GM18517 (cell line): ENCODE results near the gene SPIN2A.
"Not testable (repeated sequence)": the region's sequence is repeated elsewhere in the genome, so short reads cannot be mapped to it uniquely, and the experiment has no call there.

ENCODE experiments used
- ATAC-seq: cut with Tn5 transposase; IDR thresholded peaks from one replicate; pipeline ENCODE4 v1.9.1; 2021; ENCODE audit warnings: mild to moderate bottlenecking, moderate library complexity; ENCODE audit not compliant: unreplicated experiment

Gene SPIN2A

DNA sequence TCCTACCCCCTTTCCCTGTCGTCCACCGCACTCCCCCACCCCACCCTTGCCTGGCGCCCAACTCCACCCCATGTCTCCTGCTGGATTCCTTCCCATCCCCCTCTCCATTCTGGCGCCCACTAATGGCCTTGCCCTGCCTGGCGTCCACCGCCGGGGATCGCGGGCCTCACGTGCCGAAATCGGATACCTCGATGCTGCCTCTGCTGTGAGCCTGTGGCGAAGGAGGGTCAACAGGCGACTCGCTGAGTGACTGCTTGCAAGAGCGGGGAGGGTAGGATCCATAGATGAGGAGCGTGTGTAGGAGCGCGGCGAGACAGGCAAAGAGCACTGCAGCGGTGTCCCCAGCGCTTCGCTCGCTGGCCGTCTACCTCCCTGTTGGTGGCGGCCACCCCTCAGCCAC is at the start of gene SPIN2A:
SPIN2A (minus strand) TSS at position 325 of the 400 bp plus-strand sequence. CDS start 800 bp downstream, outside the sequence.
- ATAC-seq, result not testable (repeated sequence)

DNA sequence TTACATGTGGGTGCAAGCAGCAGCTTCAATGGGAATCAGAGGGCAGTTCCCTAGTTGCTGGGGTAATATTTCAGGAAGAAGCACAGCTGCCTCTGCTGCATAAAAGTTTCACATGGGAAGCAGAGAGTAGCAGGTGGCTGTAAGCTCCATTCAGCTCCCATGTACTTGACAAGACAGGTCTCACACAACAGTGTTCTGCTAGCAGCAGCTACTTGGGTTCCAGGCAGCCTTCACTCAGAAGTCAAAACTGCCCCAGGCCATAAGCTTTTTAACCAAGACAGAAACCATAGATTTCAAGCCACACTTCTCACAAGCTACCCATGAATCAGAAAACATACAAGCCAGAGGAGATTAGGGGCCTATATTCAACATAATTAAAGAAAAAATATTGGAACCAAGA is 41.4 kb upstream of the SPIN2A start:
- ATAC-seq, result no peak

DNA sequence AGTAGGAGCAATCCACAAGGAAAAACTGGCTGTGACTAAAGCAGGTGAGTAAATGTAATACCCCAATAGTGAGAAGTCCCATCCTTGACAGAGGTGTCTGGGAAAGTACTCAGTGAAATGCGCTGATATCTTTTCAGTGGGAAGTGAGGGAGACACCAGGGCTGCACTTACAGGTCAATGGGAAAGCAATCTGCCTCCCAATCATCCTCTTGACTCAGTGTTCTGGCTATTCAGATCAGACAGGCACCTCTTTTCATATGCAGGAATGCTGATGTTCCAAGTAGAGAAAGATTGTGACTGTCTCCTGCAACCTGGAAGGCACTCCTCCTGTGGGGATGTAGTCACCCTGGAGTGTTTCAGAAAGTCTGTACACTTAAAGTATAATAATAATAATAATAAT is 39.9 kb upstream of the SPIN2A start:
- ATAC-seq, result no peak

DNA sequence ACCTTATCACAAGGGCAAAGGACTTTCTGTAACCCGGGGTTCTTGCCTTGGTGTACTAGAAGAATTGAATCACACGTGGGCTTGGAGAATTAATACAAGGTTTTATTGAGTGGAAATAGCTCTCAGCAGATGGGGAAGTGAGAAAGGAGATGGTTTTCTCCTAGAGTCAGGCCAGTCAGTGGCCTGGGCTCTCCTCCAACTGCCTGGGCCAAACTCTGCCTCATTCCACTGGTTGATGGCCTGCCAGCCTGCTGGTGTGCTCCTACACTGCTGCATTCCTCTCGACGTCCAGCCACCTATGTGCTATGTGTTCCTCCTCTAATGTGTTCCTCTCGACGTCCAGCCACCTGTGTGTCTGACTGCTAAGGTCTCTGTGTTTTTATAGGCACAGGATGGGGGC is 35.3 kb upstream of the SPIN2A start:
- no peak for ATAC-seq

DNA sequence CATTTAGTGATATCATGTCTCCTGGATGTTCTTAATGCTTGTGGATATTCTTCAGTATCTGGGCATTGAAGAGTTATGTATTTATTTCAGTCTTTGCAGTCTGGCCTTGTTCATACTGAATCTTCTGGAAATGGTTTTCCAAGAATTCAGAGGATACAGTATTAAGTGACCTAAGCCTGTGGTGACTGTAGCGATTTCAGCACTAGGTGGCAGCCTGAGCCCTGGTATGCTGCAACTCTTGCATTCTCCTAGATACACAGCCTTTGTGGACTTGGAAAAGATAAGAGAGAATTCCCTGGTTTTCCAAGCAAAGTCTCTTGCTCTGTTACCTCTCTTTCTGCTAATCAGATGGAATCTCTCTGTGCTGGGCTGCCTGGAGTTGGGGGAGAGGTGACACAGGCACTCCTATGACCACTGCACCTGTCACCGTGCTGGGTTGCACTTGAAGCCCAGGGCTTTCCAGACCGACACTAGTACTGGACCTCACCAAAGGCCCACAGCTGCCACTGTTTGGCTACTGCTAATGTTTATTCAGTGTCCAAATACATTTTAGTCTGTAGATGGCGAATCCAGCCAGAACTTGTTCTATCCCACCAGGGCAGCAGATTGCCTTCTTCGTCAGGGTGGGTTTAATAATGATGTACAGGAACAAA is 19.3 kb upstream of the SPIN2A start:
- ATAC-seq, result no peak

DNA sequence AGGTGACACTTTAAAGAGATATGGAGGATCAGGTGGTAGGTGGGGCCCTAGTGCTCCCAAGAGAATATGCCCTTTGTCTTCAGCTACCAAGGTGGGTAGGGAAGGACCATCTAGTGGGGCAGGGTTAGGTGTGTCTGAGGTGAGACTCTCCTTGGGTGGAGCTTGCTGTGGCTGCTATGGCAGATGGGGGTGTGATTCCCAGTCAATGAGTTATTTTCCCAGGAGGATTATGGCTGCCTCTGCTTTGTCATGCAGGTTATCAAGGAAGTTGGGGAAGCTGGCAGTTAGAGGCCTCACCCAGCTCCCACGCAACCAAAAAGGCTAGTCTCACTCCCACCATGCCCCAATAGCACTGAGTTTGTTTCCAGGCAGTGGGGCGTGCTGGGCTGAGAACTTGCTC is 18.0 kb upstream of the SPIN2A start:
- no peak for ATAC-seq

DNA sequence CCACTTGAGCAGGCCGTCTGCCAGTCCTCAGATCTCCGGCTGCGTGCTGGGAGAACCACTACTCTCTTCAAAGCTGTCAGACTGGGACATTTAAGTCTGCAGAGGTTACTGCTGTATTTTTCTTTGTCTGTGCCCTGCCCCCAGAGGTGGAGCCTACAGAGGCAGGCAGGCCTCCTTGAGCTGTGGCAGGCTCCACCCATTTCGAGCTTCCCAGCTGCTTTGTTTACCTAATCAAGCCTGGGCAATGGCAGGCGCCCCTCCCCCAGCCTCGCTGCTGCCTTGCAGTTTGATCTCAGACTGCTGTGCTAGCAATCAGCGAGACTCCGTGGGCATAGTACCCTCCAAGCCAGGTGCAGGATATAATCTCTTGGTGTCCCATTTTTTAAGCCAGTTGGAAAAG is 15.0 kb upstream of the SPIN2A start:
- ATAC-seq, result not testable (repeated sequence)

DNA sequence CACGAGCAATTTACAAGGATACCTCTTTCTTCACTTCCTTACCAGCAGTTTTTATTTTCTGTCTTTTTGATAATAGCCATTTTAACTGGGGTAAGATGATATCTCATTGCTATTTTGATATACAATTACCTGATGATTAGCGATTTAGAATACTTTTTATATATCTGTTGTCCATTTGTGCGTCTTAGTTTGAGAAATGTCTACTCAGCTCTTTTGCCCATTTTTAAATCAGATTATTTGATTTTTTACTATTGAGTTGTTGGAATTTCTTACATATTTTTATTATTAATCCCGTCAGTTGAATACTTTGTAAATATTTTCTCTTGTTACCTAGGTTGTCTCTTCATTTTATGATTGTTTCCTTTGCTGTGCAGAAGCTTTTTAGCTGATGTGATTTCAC is 1.5 kb upstream of the SPIN2A start:
- no peak for ATAC-seq

DNA sequence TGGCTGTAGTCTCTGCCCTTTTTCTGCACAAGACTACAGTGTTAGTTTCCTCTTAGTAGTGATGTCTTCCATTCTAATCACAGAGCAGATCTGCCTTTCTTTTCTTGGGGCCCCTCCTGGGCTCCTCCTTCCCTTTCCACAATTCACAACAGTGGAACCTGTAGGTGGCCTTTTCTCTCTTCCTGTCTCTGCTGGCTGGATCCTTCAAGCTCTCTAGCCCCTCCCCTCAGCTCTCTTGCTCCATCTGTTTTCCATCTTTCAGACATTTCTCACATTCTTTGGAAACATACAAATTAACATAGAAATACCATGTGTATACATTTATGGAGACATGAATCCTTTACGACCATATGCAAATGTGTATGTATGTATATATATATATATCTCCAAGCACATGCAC is 304 bp upstream of the SPIN2A start:
- no peak for ATAC-seq

DNA sequence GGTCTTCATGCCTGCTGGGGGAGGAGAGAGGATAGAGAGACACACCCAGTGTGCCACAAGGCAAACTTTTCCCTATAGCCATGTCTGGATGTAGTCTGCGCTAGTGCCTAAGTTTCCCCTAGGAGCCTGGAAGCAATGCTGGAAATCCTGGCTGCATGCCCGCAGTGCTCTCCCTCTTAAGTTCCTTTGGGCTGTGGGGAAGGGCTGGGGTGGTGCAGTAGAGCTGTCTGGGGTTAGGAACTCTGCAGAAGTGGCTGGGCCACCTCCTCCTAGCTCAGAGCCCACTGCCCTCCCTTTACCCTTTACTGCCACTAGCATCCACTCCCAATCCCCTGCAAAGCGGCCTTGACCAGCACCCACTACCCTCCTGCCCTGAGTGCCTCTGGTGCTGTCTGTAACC is 608 bp downstream of the SPIN2A start:
- ATAC-seq, result not testable (repeated sequence)

DNA sequence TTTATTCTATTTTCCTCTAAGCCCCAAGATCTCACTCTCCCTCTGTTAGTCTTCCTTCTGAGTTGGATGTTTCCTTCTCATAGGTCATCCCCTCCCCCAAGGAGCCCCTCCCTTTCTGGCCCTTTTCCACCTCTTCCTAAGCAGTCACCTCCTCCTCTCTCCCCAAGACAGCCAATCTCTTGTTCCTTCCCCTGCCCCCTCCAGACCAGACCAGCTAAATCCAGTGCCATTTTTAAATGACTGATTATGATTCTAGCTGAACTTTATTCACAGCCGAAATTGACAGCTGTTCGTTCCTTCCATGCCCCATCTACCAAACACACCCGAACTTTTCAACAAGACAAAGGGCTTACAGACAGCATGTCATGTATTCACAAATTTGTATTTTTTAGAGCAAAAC is 1.9 kb downstream of the SPIN2A start:
- ATAC-seq, result no peak

DNA sequence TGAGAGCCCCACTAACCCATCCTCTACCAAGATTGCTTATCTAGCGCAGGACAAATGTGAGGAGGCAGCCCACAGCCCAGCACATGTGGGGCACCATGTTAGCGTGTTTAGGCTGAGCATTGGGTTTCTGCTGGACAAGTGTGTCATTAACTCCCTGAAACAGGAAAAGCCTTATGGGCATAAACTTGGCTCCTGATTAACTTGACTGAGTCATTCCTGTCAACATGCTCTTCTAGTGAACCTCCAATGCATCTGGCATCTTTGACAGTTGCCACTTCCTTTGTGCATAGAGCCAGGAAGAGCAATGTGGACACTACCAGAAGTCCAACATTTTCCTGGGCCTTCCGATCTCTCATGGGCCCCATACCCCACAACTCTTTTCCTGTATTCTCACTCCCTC is 2.5 kb downstream of the SPIN2A start:
- ATAC-seq, result no peak

DNA sequence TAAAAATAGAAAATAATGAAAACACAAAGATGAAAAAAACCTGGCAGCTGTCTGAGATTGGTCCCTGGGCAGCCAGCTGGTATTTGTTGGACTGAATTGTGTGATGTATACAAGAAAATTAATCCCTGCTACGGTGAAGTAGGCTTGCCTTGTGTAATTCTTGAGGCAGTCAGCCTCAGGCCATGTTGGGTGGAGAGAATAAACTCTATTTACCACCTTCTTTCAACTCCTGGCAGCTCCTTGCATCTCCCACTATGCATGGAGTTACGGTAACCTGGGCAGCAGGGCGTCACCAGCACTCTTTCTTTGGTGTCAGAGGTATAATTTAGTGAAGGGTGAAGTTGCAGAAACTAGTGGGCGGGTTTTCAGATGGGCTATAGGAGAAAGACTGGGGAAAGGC is 3.5 kb downstream of the SPIN2A start:
- ATAC-seq, result no peak

DNA sequence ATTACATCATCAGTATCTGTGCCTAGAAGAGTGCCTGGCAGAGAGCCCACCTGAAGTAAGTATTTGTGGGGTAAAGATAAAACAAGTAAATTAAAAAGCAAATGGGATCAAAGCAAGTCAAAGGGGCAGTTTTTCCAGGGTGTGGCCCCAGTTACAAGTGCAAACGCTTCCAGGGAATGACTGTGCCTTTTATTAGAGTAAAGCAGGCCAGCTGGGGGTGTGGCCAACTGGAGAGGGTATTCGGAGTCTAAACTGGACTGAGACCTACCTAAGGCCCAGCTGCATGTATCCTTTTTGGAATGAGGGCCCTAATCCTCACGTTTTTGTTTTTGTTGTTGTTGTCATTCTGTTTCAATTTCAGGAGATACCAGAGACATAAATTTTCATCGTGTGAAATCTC is 3.9 kb downstream of the SPIN2A start:
- not testable (repeated sequence) for ATAC-seq

DNA sequence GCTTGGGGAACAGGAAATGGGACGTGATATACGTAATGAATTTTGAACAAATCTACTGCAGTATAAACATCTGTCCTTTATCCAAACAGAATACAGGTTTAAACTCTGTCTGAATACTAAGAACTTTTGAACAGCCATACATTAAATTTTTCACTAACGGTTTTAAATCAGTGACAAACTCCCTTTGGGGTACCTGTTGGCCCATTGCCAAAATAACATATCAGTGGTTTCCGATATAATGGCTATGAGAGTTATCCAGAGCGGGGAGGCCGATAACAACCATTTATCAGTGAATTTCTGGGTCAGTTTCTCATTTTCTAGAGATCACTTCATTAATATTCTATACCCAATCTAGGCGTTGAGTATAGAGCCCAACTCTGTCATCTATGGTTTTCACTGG is 5.2 kb downstream of the SPIN2A start:
- ATAC-seq, result no peak

DNA sequence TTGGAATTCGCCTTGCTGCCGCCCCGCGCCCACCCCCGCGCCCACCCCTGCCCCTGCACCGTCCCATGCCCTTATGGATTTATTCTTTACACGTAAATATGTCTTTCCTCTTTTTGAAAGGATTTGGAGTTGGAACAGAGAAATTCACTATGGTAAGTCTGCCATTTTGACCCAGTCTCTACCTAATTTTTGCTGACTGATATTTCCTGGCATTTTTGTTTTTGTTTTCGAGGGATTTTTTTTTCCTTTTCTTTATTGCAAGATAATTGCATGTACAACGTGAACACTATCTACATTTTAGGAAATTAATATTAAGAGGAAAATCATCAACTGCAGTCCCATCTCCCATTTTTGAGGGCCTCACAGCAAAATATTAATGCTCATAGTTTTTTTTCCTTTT is 15.4 kb downstream of the SPIN2A start:
- no peak for ATAC-seq

DNA sequence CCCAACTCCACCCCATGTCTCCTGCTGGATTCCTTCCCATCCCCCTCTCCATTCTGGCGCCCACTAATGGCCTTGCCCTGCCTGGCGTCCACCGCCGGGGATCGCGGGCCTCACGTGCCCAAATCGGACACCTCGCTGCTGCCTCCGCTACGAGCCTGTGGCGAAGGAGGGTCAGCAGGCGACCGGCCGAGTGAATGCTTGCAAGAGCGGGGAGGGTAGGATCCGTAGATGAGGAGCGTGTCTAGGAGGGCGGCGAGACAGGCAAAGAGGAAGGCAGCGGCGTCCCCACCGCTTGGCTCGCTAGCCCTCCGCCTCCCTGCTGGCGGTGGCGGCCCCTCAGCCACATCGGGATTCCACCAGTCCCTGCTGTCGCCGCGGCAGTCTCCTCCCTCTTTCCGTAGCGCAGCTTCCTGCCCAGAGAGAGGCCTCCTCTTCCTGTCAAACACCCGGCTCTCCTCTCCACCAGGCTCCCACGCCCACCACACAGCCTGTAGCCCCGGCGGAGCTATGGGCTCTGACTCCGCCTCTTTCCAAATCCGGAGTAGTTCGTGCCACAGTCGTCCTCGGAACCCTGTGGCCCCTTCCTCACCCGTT is 15.9 kb downstream of the SPIN2A start, which contains the start of gene SPIN2B:
SPIN2B (minus strand) TSS at position 387 of the 594 bp plus-strand sequence.
- ATAC-seq, result peak; percentile 100

DNA sequence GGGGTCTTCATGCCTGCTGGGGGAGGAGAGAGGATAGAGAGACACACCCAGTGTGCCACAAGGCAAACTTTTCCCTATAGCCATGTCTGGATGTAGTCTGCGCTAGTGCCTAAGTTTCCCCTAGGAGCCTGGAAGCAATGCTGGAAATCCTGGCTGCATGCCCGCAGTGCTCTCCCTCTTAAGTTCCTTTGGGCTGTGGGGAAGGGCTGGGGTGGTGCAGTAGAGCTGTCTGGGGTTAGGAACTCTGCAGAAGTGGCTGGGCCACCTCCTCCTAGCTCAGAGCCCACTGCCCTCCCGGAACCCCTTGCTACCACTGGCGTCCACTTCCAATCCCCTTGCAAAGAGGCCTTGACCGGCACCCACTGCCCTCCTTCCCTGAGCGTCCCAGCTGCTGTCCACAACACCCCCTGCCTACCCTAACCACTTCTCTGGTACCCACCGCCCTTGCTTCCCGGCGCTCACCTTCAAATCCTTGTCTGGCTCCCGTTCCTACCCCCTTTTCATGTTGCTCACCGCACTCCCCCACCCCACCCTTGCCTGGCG is 16.5 kb downstream of the SPIN2A start:
- ATAC-seq, result not testable (repeated sequence)

DNA sequence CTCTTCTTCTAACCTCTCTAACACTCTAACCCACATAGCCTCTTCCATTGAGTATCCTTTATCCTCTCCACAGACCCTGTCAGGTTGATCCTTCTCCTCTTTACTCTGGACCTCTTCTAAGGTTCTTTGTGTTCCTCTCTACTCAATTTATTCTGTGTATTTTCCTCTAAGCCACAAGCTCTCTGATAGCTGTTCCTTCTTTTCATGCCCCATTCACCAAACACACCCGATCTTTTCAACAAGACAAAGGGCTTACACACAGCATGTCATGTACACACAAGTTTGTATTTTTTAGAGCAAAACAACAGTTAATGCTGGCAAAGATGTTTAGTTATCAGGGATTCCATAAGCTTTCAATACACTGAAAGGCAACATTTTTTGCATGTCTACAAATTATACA is 17.8 kb downstream of the SPIN2A start:
- no peak for ATAC-seq

DNA sequence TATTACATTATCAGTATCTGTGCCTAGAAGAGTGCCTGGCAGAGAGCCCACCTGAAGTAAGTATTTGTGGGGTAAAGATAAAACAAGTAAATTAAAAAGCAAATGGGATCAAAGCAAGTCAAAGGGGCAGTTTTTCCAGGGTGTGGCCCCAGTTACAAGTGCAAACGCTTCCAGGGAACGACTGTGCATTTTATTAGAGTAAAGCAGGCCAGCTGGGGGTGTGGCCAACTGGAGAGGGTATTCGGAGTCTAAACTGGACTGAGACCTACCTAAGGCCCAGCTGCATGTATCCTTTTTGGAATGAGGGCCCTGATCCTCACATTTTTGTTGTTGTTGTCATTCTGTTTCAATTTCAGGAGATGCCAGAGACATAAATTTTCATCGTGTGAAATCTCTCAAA is 19.6 kb downstream of the SPIN2A start:
- ATAC-seq, result not testable (repeated sequence)

DNA sequence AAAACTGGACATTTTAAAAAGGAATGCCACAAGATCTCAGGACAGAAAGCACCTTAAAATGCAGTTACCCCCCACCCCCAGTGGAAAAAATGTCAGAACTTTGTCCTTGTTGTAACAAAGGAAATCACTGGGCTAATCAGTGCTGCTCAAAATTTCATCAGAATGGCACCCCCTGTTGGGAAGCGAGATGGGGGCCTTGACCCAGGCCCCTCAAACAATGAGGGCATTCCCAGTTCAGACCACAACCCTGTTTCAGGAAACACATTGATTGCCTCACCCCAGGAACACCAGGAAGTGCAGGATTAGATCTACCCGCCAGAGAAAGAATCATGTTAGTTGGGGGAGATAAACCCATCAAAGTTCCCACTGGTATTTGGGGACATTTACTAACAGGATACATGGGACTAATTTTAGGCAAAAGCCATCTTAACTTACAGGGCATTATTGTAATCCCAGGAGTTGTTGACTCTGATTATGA is 32.2 kb downstream of the SPIN2A start:
- no peak for ATAC-seq

DNA sequence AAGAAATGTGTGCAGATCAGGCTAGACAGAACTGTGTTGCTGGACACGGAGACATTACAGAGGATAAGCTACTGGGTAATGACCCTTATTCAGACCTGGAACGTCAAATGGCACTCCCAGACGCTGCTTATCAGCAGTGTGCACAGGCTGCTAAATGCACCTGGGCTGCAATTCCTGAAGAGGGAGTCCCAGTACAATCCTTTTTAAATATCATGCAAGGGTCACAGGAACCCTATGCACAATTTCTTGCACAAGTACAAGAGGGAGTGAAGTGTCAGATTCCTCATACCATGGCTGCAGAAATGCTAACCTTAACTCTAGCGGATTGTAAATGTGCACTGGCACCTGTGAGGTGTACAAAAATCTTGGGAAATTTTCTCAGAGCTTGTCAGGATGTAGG is 32.8 kb downstream of the SPIN2A start:
- no peak for ATAC-seq
